CD4-positive, CD25-positive, alpha-beta regulatory T cell (primary cell): ENCODE measurements around the gene UBE2I. TPM values are rescaled to one million over a fixed set of nuclear protein-coding genes. Genes with fewer than 3 reads are reported as not detected.

Experiments
- ATAC-seq, 2 donors: fragments of 150-1000 bp; cut with Tn5 transposase; one replicate each; pipeline ENCODE4 v1.10.0; 2021; ENCODE audit warnings: low read depth in 2 of 2, moderate number of reproducible peaks in 2 of 2, moderate library complexity in 1 of 2
- DNase-seq, 3 donors: peaks; one replicate each; pipeline versions ENCODE4 v3.0.0 to v3.0.0-alpha.2; 2012 to 2022; ENCODE audit warnings: mixed read lengths in 1 of 3
- H3K27ac ChIP-seq: one replicate; pipeline ENCODE4 v1.7.0; 2013; ENCODE audit warnings: mild to moderate bottlenecking, low read length; ENCODE audit not compliant: insufficient read depth, poor library complexity, severe bottlenecking
- H3K27me3 ChIP-seq: one replicate; pipeline ENCODE4 v1.7.0; 2013; ENCODE audit warnings: low read length; ENCODE audit not compliant: control insufficient read depth, insufficient read depth
- H3K36me3 ChIP-seq: one replicate; pipeline ENCODE4 v1.7.0; 2013; ENCODE audit warnings: mild to moderate bottlenecking, low read length, moderate library complexity; ENCODE audit not compliant: control insufficient read depth, insufficient read depth
- H3K4me1 ChIP-seq: 2 replicates; pipeline ENCODE4 v1.7.0; 2013; ENCODE audit warnings: mild to moderate bottlenecking, low read length; ENCODE audit not compliant: insufficient read depth, control insufficient read depth, poor library complexity, severe bottlenecking
- H3K4me3 ChIP-seq: one replicate; pipeline ENCODE4 v1.7.0; 2013; ENCODE audit warnings: low read depth, mild to moderate bottlenecking, low read length, moderate library complexity
- H3K9me3 ChIP-seq, 2 experiments: 1 replicate in 1 of 2; 2 replicates in 1 of 2; pipeline ENCODE4 v1.7.0; 2013; ENCODE audit warnings: low read length in 2 of 2, mild to moderate bottlenecking in 1 of 2, moderate library complexity in 1 of 2; ENCODE audit not compliant: control insufficient read depth in 2 of 2
- H3K27ac Mint-ChIP-seq, 3 donors: one replicate each; pipeline ENCODE4 v1.8.0; 2020 to 2022; ENCODE audit warnings: mild to moderate bottlenecking in 3 of 3, mixed read lengths in 3 of 3, moderate library complexity in 2 of 3
- H3K27me3 Mint-ChIP-seq: one replicate; pipeline ENCODE4 v1.8.0; 2022; ENCODE audit warnings: mild to moderate bottlenecking, mixed read lengths
- H3K36me3 Mint-ChIP-seq: one replicate; pipeline ENCODE4 v1.8.0; 2020; ENCODE audit warnings: mixed read lengths
- H3K4me1 Mint-ChIP-seq, 4 donors: one replicate each; pipeline ENCODE4 v1.8.0; 2020 to 2022; ENCODE audit warnings: mixed read lengths in 4 of 4, mild to moderate bottlenecking in 1 of 4
- H3K4me3 Mint-ChIP-seq, 4 donors: one replicate each; pipeline ENCODE4 v1.8.0; 2020 to 2022; ENCODE audit warnings: mild to moderate bottlenecking in 4 of 4, mixed read lengths in 4 of 4, moderate library complexity in 3 of 4
- H3K9me3 Mint-ChIP-seq, 7 donors: one replicate each; pipeline ENCODE4 v1.8.0; 2020 to 2022; ENCODE audit warnings: mixed read lengths in 7 of 7, mild to moderate bottlenecking in 3 of 7, moderate library complexity in 2 of 7
- polyA plus RNA-seq, 4 donors: library from polyadenylated mRNA; unstranded; fragments of 300-500 nt; fragmentation: Illumina TruSeq; gene quantifications; one replicate each; pipeline ENCODE4 v1.2.3, GENCODE V29; 2021
- total RNA-seq: library from RNA; stranded (reverse); gene quantifications from one replicate; pipeline ENCODE4 v1.2.3, GENCODE V29; 2022

The UBE2I gene
- total and polyA plus RNA-seq, 5 donors from 2014 or later: 75.5 to 205 (median 95.6) TPM

GRCh38 chr16:1314399-1315068 lies 5.1 kb downstream of the UBE2I start:
- H3K36me3 Mint-ChIP-seq: peaks cover 36% of the 10 kb centered on the region
- ATAC-seq (no peak), DNase-seq (no peak)
- H3K27ac Mint-ChIP-seq: no peak overlapping the region
- peak overlapping the region in 2 of 4 donors; percentile 32 to 60 for H3K4me3 Mint-ChIP-seq
- Histone ChIP-seq H3K27me3 (no peaks in the 10 kb centered on the region), H3K4me3 (no peak overlapping the region), H3K27ac (no peak overlapping the region), H3K36me3 (peaks cover 62% of the 10 kb centered on the region), H3K9me3 (no peaks in the 10 kb centered on the region), H3K4me1 (peaks cover 40% of the 10 kb centered on the region)
- peaks cover 0 to 1% (median 0%) of the 10 kb centered on the region in 7 donors for H3K9me3 Mint-ChIP-seq
- H3K4me1 Mint-ChIP-seq: peaks cover 4 to 40% (median 16%) of the 10 kb centered on the region in 4 donors
- no peaks in the 10 kb centered on the region for H3K27me3 Mint-ChIP-seq

DNA sequence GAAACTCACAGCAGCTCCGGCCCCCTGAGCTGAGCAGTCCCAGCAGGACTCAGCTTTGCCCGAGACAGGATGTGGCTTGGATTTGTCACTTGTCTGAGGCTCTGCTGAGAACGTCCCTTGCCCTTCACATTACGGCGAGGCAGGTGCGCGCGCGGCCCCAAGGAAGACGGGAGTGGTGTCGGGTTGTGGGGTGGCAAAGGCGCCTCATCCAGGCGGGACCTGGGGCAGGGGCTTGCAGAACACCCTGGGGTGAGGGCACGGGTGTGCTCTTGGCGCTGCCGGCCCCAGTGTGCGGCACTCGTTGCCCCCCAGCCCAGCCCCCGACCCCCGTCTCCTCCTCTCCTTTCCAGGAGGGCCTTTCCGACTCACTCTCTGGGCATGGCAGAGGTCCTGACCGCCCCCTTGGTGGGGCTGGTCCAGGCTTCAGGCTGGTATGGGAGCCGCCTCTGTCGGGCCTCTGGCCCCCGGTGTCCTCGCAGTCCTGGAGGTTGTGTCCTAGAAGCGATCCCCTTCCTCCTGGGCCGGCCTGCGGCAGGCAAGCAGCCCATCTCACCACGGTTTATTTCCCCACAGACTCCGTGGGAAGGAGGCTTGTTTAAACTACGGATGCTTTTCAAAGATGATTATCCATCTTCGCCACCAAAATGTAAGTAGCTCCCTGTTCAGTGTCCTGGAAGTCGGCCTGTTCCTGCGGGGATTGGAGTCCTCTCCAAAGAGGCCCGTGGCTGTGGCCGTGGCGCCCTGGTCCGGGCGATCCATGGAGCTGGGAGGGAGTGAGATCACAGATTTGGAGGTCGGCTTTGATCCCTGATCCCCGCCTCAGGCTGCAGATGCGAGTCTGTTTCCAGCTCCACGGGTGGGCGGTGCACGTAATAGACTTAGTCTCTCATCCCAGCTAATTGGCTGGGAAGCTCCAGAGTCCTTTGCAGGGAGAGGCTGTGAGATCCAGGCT lies 5.9 kb downstream of the UBE2I start:
- H3K27ac Mint-ChIP-seq: no peak overlapping the region
- H3K9me3 Mint-ChIP-seq: peaks cover 0 to 1% (median 0%) of the 10 kb centered on the region in 7 donors
- no peak overlapping the region for H3K27ac ChIP-seq
- ATAC-seq: no peak
- no peak for DNase-seq
- H3K4me1 Mint-ChIP-seq: peaks cover under 1 to 36% (median 13%) of the 10 kb centered on the region in 4 donors
- peaks cover 33% of the 10 kb centered on the region for H3K36me3 Mint-ChIP-seq
- no peak overlapping the region for H3K4me3 Mint-ChIP-seq
- no peaks in the 10 kb centered on the region for H3K27me3 ChIP-seq
- no peaks in the 10 kb centered on the region for H3K27me3 Mint-ChIP-seq
- peaks cover 71% of the 10 kb centered on the region for H3K36me3 ChIP-seq
- H3K9me3 ChIP-seq: no peaks in the 10 kb centered on the region
- H3K4me3 ChIP-seq: no peak overlapping the region
- H3K4me1 ChIP-seq: peaks cover 37% of the 10 kb centered on the region

DNA sequence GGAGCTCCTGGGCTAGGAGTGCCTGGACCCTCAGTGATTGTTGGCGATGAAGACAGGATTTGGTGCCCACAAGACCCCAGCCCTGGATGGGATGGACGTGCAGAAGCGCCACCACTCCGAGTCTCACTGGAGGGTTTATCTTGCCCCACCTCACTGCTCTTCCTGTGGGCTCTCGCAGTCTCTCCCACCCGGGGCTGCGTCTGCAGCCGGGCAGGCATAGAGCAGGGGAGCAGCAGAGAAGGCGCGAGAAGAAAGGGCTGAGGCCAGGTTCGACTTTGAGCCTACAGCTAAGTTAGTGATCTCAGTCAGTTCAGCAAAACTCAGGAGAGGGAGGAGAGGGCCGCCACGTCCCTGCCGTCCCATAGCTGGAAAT lies 6.6 kb downstream of the UBE2I start:
- no peak overlapping the region for H3K27ac Mint-ChIP-seq
- Histone ChIP-seq H3K4me3 (no peak overlapping the region), H3K27ac (no peak overlapping the region), H3K27me3 (no peaks in the 10 kb centered on the region), H3K4me1 (peaks cover 31% of the 10 kb centered on the region), H3K36me3 (peaks cover 77% of the 10 kb centered on the region), H3K9me3 (no peaks in the 10 kb centered on the region)
- DNase-seq (no peak), ATAC-seq (no peak)
- H3K9me3 Mint-ChIP-seq: no peaks in the 10 kb centered on the region
- no peak overlapping the region for H3K4me3 Mint-ChIP-seq
- peaks cover 30% of the 10 kb centered on the region for H3K36me3 Mint-ChIP-seq
- H3K4me1 Mint-ChIP-seq: peaks cover 0 to 29% (median 6%) of the 10 kb centered on the region in 4 donors
- H3K27me3 Mint-ChIP-seq: no peaks in the 10 kb centered on the region

GRCh38 chr16:1317479-1318267 lies 8.2 kb downstream of the UBE2I start:
- H3K4me3 Mint-ChIP-seq: peak overlapping the region in 2 of 4 donors; percentile 27 to 38
- ATAC-seq (no peak), DNase-seq (no peak)
- H3K36me3 ChIP-seq: peaks cover 80% of the 10 kb centered on the region
- no peaks in the 10 kb centered on the region for H3K9me3 ChIP-seq
- H3K27me3 ChIP-seq: no peaks in the 10 kb centered on the region
- H3K36me3 Mint-ChIP-seq: peaks cover 29% of the 10 kb centered on the region
- H3K9me3 Mint-ChIP-seq: no peaks in the 10 kb centered on the region
- peaks cover 0 to 17% (median 3%) of the 10 kb centered on the region in 4 donors for H3K4me1 Mint-ChIP-seq
- no peak overlapping the region for H3K27ac ChIP-seq
- no peaks in the 10 kb centered on the region for H3K27me3 Mint-ChIP-seq
- no peak overlapping the region for H3K4me3 ChIP-seq
- peaks cover 14% of the 10 kb centered on the region for H3K4me1 ChIP-seq
- H3K27ac Mint-ChIP-seq: peak overlapping the region in 1 of 3 donors; percentile 3

DNA sequence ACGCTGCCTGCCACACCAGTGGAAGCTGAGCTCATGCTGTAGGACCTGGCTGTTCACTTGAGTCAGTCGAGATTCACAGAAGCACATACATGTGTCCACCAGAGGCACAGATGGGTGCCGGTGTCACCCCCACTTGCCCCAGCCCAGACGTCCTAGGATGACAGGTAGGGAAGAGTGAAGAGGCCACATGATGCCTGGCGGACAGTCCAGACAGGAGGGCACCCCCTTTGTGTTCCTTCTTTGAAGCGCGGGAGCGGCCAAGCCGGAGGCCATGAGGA lies 8.8 kb downstream of the UBE2I start:
- no peaks in the 10 kb centered on the region for H3K27me3 ChIP-seq
- H3K27ac Mint-ChIP-seq: peak overlapping the region in 1 of 3 donors; percentile 3
- DNase-seq (no peak), ATAC-seq (no peak)
- peaks cover 9% of the 10 kb centered on the region for H3K4me1 ChIP-seq
- peaks cover 77% of the 10 kb centered on the region for H3K36me3 ChIP-seq
- H3K4me3 Mint-ChIP-seq: peak overlapping the region in 1 of 4 donors; percentile 51
- H3K4me3 ChIP-seq: no peak overlapping the region
- no peak overlapping the region for H3K27ac ChIP-seq
- peaks cover 27% of the 10 kb centered on the region for H3K36me3 Mint-ChIP-seq
- peaks cover 0 to 12% (median 3%) of the 10 kb centered on the region in 4 donors for H3K4me1 Mint-ChIP-seq
- H3K9me3 ChIP-seq: no peaks in the 10 kb centered on the region
- no peaks in the 10 kb centered on the region for H3K9me3 Mint-ChIP-seq
- no peaks in the 10 kb centered on the region for H3K27me3 Mint-ChIP-seq

- Histone ChIP-seq H3K27me3 (no peaks in the 10 kb centered on the region), H3K9me3 (no peaks in the 10 kb centered on the region), H3K4me3 (no peak overlapping the region), H3K27ac (no peak overlapping the region), H3K36me3 (peaks cover 81% of the 10 kb centered on the region), H3K4me1 (peaks cover 1% of the 10 kb centered on the region)
- ATAC-seq (no peak), DNase-seq (no peak)
- Mint-ChIP-seq H3K4me3 (no peak overlapping the region), H3K36me3 (peaks cover 27% of the 10 kb centered on the region), H3K9me3 (no peaks in the 10 kb centered on the region), H3K27me3 (no peaks in the 10 kb centered on the region), H3K27ac (no peak overlapping the region), H3K4me1 (peaks cover 0 to 11% (median 3%) of the 10 kb centered on the region in 4 donors)
Observed at GRCh38 chr16:1319041-1319440, 9.6 kb downstream of the UBE2I start.

DNA sequence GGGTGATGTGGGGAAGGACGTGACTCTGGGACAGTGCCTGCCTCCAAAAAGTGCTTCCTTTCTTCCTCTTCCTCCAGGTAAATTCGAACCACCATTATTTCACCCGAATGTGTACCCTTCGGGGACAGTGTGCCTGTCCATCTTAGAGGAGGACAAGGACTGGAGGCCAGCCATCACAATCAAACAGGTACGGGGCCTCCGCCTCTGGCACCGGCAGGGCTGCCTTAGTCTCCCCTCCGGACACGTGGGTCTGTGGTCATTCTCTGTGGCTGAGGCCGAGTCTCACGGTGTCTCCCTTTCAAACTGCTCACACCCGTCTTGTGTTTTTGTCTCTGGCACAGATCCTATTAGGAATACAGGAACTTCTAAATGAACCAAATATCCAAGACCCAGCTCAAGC lies 10.7 kb downstream of the UBE2I start:
- H3K27ac Mint-ChIP-seq: no peak overlapping the region
- peaks cover 27% of the 10 kb centered on the region for H3K36me3 Mint-ChIP-seq

More for the DNA sequence above, 10.7 kb downstream of the UBE2I start:
- Histone ChIP-seq H3K36me3 (peaks cover 82% of the 10 kb centered on the region), H3K4me3 (no peak overlapping the region), H3K27ac (no peak overlapping the region), H3K9me3 (no peaks in the 10 kb centered on the region), H3K27me3 (no peaks in the 10 kb centered on the region), H3K4me1 (no peaks in the 10 kb centered on the region)
- ATAC-seq: no peak
- DNase-seq: no peak
- H3K4me3 Mint-ChIP-seq: no peak overlapping the region
- no peaks in the 10 kb centered on the region for H3K9me3 Mint-ChIP-seq
- H3K4me1 Mint-ChIP-seq: peaks cover 0 to 6% (median 3%) of the 10 kb centered on the region in 4 donors
- no peaks in the 10 kb centered on the region for H3K27me3 Mint-ChIP-seq
